GM04504 (cell line): ENCODE data around the gene SH2D3C.

Source experiments
- DNase-seq: peaks from one replicate; pipeline ENCODE4 v3.0.0-alpha.2; 2012; ENCODE audit warnings: low read depth

The SH2D3C gene

DNA sequence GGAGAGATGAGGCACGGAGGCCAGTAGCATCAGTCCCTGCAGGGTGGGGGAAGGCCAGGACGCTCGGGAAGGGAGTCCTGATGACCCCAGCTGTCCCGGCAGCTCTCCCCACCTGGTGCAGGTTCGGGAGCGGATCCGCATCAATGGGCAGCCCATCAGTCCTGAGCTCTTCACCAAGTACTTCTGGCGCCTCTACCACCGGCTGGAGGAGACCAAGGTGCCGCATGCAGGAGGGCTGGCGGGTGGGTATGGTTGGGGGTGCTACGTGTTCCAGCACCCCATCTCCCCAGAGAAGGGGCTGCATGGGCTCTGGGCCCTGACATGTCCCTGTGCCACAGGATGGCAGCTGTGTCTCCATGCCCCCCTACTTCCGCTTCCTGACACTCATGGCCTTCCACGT is 28.4 kb upstream of the SH2D3C start:
- no peak for DNase-seq

DNA sequence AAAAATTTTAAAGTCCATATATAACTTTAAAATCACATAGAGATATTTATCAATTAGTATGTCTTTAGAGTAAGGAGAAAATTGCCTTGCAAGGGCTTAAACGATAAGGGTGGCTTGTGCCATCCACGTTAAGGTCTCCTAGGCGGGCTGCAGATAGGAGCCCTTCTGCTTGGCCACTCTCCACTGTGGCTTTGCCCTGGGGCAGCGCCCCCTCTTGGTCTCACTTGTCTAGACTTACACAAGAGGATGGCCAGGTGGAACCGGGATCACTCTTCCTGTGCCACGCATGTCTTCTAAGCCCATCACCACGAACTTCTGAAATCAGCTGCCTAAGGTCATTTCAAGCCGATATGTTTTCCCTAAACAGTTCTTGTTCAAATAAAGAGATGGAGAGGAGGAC is 27.2 kb upstream of the SH2D3C start:
- no peak for DNase-seq

DNA sequence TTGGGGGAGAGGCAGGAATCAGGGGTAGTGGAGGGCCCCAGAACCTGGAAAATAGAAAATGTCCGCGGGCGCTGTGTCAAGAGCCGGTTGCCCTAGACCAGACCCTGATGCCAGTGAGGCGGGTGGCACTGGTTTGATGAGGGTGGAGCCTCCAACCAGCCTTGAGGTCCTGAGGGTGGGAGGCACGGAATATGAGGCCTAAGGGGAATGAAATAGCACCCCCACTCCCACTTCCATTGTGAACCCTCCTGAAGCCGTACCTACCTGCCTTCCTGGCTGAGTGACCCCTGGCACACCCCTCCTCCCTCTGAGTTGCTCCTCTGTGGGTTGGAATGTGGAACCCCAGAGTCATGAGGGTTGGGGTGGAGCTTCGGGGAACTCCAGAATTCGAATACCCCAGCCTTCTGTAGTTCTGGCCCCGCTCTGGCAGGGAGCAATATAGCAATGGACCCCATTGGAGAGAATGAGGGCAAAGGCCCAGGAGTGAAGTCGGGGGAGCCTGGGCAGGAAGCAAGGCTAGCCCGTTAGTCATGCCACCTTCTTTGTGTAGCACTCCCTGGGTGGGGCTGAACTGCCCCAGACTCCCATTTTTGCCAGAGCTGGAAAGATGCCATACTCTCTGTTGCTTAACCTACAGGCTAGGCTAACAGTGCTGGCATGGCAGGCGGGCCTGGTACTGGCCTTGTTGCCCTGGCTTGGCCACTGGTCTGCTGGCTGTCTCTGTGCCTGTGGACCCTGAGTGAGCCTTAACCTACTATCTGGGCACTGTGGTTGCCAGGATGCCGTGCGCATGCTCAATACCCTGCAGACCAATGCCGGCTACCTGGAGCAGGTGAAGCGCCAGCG is 25.3 kb upstream of the SH2D3C start:
- no peak for DNase-seq

DNA sequence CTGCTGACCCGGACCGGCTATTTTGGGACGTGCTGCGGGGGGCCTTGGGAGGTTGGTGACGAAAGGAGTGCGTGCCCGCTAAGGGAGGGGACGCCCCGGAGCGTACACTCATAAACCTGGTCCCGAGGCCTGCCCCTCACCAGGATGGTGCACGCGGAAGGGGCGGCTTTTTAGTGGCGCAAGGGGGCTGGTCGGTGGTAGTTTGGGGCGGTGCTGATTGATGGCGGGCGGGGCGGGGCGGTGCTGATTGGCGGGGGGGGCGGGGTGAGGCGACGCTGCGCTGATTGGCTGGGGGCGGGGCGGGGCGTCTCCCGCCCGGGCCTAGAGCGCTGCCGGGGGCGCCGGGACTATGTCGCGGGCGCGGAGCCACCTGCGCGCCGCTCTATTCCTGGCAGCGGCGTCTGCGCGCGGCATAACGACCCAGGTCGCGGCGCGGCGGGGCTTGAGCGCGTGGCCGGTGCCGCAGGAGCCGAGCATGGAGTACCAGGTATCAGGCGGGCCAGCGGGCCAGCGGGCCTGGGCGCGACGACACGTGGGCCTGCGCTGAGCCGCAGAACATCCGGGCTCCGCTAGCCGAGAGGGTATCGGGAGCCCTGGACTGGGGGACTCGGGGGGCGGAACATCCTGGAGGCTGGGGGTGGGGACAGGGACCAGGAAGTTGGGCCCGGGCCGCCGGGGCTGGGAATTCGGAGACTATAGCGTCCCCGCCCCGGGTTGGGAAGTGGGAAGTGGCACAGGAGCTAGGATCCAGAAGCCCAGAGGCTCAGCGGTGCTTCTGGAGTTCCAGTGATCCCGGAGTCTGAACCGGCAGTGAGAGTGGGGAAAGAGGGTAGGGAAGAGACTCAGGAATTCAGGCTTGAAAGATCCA is 24.3 kb upstream of the SH2D3C start, which contains the start of gene FPGS:
FPGS (plus strand) TSS at position 307 of the 868 bp plus-strand sequence; CDS start at position 350, 43 bp downstream.
- DNase-seq, result peak; percentile 71

DNA sequence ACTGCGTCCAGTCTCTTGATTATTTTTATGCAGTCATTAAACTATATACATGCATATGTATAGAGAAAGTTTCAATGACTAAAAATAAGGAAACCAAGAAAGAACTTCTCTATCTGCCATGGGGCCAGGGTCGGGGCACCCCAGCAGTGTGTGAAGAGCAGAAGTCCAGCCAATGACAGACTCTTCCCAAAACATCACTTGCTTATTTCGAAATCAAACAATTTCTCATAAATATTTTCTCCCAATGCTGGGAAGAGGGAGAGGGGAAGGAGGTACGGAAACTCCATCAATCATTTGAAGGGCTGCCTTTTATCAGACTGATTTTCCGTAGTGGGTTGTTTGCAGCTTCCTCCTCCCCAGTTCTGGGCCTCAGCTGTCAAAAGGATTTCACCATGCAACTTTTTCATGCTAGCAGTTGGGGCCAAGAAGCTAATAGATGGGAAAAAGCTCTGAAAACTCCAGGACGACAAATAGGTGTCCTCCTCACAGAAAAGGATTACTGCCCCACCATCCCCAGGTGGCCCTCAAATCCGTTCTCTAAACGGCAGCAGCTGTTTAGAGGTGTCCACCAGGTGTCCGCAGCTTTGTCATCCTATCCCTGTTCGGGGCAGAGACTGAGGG is 23.6 kb upstream of the SH2D3C start:
- DNase-seq, result no peak

DNA sequence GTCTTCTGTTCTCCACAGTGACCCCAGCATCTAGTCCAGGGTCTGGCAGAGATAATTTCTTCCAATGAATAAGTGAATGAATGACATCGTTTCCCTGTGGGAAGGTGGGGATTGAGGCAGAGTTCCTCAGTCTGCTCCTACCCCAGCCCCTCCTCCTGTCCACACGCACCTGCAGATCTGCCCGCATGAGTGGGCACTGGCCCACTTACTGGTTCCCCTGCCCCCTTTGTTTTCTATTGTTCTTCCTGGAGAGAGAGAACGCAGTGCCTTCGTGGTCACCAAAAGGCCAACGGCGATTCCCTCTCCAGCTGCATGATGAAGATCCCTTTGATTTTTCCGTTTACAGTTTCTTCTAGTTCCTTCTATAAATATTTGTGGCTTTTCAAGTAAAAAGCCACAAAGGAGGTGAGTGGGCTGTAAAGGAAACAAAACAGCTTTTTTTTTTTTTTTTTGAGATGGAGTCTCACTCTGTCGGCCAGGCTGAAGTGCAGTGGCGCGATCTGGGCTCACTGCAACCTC is 18.4 kb upstream of the SH2D3C start:
- DNase-seq, result no peak

DNA sequence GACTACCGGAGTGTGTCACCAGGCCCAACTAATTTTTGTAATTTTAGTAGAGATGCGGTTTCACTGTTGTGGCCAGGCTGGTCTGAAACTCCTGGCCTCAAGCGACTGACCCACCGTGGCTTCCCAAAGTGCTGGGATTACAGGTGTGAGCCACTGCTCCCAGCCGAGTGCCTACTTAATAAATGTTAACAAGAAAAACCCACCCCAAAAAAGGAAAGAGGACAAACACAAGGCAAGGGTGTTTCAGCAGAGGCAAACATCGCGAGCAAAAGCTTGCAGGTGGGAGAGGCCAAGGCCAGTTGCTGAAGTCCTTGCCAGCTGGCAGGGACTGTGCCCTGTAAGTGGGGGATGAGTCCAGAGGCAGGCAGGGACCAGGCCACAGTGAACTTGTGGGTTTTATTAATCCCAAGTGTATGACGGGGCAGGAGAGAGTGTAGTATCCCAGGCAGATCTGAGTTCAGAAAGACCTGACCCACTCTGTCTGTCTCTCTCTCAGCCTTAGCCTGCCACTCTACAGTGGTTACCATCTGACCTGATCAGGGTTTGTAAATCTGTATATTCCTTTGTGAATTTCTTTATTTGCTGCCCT is 17.9 kb upstream of the SH2D3C start:
- no peak for DNase-seq

DNA sequence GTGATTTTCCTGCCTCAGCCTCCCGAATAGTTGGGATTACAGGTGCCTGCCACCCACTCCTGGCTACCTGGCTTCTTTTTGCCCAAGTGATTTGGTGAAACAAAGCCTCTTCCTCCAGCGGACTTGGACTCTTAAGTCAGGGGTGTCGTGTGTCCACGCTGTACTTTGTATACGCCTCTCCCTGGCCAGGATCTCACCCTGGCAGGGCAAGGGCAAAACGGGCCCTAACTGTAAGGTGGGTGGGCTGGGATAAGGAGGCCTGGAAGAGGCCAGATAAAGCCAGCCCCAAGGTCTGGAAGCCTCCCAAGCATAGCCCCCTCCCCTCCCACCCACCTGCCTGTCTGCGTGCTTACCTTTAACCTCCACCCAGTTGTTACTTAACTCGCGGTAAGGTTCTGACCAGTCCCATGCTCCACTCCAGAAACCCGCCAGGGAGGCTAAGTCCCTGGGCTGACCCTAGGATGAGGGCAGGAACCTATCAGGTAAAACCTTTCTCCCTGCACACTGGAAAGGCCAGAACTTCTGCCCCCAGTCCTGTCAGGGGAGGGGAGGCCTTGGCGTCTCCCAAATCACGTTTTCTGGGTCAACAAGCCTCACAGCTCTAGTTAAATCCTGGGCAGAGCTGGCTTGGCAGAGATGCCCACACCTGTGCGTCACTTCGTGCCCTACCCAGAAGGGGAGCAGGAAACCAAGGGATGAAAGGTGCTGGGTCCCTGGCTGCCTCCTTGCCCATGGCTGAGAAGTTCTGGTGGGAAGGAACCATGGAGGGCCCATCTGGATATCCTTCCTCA is 15.7 kb upstream of the SH2D3C start:
- no peak for DNase-seq

DNA sequence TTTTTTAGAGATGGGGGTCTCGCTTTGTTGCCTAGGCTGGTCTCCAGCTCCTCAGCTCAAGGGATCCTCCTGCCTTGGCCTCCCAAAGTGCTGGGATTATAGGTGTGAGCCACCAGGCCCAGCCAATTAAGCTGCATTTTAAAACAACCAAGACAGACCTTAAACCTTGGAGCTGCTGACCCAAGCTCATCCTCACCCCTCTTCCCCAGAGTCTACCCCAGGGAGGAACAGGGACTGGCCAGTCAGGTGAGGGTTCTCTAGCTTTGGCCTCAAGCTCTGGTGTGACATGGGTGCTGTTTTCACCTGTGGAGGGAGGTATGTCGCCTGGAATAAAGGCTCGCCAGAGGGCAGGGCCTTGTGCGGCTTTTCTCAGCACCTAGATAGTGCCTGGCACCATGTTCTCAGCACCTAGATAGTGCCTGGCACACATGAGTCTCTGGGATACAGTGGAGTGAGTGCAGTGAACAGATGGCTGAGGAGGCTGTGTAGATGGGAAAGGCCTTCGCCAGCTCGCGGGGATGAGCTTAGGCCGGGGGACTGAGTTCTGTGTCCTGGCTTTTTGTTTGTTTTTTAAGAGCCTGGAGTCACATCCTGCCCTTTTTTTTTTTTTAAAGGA is 14.7 kb upstream of the SH2D3C start:
- no peak for DNase-seq

DNA sequence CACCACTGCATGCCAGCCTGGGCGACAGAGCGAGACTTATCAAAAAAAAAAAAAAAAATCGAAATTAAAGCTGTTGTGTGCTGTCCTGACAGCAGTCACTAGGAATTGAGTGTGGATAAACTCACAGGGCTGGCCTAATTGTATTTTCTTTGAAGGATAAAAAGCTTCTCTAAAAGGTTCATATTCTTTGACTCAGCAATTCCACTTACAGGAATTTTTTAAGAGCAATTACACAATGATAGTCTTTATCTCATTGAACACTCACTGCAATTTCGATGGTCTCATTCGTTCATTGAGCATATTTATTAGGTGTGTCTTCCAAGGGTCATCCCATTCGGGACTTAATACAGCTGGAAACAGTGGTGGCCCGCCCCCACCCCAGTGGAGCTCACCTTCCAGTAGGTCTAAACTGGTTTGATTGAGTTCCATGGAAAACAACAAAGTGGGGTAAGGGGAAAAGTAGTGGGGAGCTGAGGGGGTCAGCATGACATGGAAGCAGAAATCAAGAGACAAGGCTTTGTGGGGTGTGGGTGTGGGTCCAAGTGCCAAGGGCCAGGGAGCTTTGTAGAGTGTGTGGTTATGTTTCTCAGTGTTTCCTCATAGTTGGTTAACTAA is 14.1 kb upstream of the SH2D3C start:
- DNase-seq, result no peak

DNA sequence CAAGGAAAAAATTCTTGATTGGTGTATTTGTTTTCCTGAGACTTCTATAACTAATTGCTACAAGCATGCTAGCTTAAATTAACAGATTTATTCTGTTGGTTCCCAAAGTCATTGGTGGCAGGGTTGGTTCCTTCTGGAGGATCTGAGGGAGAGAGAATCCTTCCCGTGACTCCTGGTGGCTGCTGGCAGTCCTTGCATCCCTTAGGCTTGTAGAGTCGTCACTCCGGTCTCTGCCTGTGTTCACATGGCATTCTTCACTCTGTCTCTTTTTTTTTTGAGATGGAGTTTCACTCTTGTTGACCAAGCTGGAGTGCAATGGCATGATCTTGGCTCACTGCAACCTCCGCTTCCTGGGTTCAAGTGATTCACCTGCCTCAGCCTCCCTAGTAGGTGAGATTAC is 12.6 kb upstream of the SH2D3C start:
- no peak for DNase-seq

DNA sequence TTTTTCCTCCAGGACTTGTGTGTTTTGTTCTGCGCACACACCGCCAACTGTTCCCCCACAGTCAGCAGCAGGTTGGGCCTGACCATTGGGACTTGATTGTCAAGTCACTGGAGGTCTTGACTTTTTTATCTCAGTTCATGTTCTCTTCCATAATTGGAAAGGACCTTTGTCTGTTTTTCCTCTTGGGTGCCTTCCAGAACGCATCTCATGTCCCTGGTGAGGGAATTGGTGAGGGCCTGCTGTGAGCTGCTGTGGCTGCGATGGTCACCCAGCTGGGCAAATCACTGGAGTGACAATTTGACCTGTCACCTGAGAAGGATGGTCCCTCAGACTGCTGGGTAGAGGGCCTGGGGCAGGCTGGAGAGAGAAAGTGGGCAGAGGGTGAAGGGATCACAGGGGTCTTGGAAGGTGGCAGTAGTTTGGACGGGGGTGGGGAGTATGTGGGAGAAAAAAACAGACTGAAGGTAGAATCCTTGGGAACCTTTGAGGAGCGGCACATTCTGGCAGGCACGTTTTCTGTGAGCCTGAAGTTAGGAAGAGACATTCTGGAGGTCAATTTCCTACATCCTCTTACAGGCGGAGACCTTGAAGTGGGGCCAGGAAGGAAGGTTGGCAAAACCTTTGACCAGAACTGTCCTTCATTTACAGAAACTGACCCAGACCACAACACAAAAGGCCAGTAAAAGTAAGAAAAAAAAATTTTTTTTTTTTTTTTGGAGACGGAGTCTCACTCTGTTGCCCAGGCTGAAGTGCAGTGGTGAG is 11.8 kb upstream of the SH2D3C start:
- no peak for DNase-seq

DNA sequence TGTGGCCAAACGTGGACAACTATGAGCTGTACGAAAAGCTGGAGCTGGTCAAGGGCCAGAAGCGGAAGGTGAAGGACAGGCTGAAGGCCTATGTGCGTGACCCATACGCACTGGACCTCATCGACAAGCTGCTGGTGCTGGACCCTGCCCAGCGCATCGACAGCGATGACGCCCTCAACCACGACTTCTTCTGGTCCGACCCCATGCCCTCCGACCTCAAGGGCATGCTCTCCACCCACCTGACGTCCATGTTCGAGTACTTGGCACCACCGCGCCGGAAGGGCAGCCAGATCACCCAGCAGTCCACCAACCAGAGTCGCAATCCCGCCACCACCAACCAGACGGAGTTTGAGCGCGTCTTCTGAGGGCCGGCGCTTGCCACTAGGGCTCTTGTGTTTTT is 10.7 kb upstream of the SH2D3C start:
- no peak for DNase-seq

DNA sequence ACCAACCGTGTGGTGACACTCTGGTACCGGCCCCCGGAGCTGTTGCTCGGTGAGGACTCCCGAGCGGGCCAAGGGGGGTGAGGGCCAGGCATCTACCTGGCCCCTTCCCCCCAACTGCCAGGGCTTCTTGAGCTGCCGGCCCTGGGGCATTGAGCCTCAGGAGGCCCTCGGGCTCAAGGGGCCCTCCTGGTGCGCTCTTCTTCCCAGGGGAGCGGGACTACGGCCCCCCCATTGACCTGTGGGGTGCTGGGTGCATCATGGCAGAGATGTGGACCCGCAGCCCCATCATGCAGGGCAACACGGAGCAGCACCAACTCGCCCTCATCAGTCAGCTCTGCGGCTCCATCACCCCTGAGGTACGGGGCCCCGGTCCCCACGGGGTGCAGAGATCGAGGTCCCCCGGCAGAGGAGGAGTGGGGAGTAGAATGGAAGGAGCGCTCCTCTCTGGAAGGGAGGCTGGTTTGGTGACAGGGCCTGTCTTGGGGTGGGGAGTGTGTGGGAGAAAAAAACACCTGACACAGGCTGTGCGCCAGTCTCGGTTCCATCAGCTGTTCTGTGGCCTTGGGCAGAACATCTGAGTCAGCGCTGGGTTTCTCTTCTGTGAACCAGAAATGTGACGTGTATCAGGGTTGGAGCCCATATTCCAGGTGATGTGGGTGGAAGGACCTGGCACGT is 10.0 kb upstream of the SH2D3C start:
- no peak for DNase-seq

DNA sequence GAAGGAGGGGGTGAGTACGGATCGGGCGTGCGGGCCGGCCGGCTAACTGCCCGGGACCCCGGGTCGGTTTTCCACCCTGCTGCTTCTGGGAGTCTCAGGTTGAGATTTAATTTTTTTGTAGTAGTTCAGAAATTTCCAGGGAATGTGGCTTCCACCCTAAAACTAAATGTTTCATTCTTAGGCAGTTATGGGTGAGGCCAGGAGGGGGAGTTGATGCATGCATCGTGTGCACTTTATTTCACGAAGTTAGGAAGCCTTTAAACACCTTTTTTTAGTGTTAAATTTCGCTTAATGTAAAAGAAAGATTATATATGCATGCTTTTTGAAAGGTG is 8.3 kb upstream of the SH2D3C start:
- DNase-seq, result peak; percentile 3

DNA sequence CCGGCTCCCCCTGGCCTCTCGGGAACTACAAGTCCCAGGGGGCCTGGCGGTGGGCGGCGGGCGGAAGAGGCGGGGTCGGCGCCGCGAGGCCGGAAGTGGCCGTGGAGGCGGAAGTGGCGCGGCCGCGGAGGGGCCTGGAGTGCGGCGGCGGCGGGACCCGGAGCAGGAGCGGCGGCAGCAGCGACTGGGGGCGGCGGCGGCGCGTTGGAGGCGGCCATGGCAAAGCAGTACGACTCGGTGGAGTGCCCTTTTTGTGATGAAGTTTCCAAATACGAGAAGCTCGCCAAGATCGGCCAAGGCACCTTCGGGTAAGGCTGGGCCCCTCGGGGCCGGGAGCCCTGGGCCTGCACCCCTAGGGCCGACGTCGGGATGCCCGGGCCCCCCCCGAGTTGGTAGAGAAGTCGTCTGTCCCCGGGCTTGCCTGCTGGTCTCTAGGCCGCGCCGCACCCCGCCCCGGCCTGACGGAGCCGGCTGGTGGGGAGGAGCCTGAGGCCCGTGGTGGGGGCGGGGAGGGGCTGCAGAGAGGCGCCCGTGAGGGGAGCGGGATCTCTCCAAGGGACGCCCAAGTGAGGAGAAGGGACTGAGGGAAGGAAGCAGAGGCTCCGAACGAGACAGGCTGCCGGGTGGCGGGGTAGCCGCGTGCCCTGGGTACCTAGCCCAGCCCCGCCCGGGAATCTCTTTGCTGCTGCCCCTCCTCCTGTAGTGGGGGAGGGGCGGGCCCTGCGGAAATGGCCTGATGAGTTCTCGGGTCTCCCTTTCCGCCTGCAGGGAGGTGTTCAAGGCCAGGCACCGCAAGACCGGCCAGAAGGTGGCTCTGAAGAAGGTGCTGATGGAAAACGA is 7.7 kb upstream of the SH2D3C start, which contains the start of gene CDK9:
CDK9 (plus strand) TSS at position 102 of the 840 bp plus-strand sequence; CDS start at position 217, 115 bp downstream.
- DNase-seq, result peak; percentile 68

DNA sequence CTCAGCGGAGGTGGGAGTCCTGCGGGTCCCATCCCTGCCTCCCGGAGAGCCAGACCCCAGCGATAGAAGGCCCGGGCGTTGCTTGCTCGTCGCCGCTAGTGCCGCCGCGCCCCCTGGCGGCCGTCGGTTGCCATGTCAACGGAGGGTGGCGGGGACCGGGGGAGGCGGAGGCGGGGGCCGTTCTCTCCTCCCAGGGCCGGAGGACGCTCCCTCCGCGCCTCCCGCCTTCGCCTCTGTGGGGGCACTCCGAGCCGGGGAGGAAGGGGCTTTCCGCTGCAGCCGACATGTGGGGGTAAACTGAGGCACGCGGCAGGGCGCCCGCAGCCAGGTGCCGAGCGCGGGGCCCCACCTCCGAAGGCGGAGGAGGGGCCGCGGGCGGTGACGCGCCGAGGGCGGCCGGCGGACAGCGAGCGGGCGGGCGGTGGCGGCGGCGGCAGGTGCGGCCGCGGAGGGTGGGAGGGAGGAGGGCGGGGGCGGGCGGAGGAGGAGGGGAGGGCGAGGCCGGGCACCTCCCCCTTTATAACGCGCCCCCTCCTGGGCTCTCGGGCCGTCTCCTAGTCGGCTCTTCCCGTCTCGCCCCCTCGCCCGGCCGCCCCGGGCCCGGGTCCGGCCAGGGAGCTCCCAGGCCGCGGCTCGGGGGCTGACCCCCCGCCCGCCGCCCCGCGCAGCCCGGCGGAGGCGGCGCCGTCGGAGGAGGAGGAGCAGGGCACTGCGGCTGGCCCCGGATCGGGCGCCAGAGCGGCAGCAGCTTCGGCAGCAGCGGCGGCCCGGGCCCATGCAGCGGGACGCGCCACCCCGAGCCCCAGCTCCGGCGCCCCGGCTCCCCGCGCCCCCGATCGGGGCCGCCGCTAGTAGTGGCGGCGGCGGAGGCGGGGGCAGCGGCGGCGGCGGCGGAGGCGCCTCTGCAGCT is 6.8 kb upstream of the SH2D3C start:
- DNase-seq, result peak; percentile 51
